Measurements from ENCODE around the gene POU2AF3.
A peak's percentile ranks its signal among the peaks of the same experiment; 100 is the strongest.
"Not testable (repeated sequence)": the region's sequence is repeated elsewhere in the genome, so short reads cannot be mapped to it uniquely, and the experiment has no call there.

POU2AF3 gene

DNA sequence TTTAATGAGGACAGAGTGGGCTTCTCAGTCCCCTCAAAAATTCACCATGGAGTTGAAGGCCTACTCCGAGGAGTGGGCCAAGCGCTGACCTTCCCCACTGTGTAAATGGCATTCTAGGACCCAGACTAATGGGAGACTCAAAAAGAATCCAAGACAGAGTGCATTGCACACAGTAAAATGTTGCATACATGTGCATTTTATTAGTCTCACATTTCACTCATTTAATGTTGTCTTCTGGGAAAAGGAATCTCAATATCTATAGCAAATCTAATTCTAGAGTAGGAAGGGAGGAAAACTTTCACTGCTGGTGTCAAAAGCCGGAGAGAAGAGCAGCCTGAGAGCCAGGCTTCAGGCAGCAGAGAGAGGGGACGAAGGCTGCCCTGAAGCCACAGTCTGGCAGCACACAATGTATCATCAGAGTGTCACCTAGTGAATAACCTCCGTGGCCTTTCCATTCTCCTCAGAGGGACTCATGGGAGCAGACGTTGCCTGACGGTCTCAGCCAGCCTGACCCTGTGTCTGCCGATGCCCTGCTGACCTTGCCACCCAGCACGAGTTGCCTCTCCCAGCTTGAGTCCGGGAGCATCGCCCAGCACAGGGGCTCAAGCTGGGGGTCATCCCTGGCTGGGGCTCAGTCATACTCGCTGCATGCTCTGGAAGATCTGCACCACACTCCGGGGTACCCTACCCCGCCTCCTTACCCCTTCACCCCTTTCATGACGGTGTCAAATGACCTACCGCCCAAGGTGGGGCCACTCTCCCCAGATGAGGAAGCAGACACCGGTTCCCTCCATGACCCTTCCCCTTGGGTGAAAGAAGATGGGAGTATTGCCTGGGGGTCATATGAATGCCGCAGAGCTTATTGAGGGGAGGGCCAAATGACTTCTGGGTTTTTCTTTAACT is 12.9 kb upstream of the POU2AF3 start:
- Mint-ChIP-seq H3K4me1 (ENCODE audit: low read depth) (peaks cover 4% of the 10 kb centered on the region), H3K36me3 (ENCODE audit: low read depth) (no peaks in the 10 kb centered on the region), H3K27me3 (no peaks in the 10 kb centered on the region), H3K9me3 (no peaks in the 10 kb centered on the region), H3K4me3 (no peak overlapping the region), H3K27ac (no peak overlapping the region)

DNA sequence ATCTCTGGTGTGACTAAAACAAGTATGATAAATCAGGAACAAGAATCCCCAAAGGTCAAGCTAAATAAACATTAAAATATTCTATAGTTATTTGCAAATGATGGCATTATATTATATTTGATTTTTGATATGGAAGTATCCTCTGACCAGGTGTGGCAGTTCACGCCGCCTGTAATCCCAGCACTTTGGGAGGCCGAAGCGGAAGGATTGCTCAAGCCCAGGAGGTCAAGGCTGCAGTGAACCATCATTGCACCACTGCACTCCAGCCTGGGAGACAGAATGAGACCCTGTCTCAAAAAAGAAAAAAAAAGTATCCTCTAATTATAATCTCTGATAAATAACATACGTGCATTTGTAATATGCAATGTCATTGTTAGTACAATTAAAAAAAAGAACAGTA is 6.6 kb upstream of the POU2AF3 start:
- peaks cover 5% of the 10 kb centered on the region for H3K27me3 Mint-ChIP-seq
- H3K27ac Mint-ChIP-seq: no peak overlapping the region
- H3K4me3 Mint-ChIP-seq: no peak overlapping the region
- H3K9me3 Mint-ChIP-seq: no peaks in the 10 kb centered on the region
- H3K4me1 Mint-ChIP-seq (ENCODE audit: low read depth): no peaks in the 10 kb centered on the region
- no peaks in the 10 kb centered on the region for H3K36me3 Mint-ChIP-seq (ENCODE audit: low read depth)

DNA sequence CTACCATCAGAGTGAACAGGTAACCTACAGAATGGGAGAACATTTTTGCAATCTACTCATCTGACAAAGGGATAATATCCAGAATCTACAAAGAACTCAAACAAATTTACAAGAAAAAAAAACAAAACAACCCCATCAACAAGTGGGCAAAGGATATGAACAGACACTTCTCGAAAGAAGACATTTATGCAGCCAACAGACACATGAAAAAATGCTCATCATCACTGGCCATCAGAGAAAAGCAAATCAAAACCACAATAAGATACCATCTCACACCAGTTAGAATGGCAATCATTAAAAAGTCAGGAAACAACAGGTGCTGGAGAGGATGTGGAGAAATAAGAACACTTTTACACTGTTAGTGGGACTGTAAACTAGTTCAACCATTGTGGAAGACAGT is 5.9 kb upstream of the POU2AF3 start:
- H3K4me3 Mint-ChIP-seq; H3K9me3 Mint-ChIP-seq; H3K27me3 Mint-ChIP-seq; H3K36me3 Mint-ChIP-seq (ENCODE audit: low read depth); H3K4me1 Mint-ChIP-seq (ENCODE audit: low read depth); H3K27ac Mint-ChIP-seq: not testable (repeated sequence)

DNA sequence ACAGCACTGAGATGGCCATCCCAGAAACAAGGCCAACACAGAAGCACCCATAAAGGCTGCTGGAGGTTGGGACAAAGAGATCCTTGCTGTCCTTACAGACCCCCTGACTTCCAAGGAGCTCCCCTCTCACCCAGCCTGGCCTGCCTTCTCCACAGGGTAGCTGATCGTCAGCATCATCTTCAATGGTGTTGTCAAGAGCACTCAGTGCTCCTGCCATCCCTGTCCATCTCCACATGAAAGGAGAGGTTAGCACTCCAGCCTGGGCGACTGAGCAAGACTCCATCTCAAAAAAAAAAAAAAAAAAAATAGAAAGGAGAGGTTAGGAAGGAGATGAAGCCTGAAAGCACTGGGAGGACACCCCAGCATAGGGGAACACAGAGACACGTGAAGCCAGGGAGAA is 2.1 kb upstream of the POU2AF3 start:
- no peaks in the 10 kb centered on the region for H3K36me3 Mint-ChIP-seq (ENCODE audit: low read depth)
- no peaks in the 10 kb centered on the region for H3K4me1 Mint-ChIP-seq (ENCODE audit: low read depth)
- H3K27ac Mint-ChIP-seq: no peak overlapping the region
- H3K9me3 Mint-ChIP-seq: no peaks in the 10 kb centered on the region
- peaks cover 33% of the 10 kb centered on the region for H3K27me3 Mint-ChIP-seq
- H3K4me3 Mint-ChIP-seq: no peak overlapping the region

DNA sequence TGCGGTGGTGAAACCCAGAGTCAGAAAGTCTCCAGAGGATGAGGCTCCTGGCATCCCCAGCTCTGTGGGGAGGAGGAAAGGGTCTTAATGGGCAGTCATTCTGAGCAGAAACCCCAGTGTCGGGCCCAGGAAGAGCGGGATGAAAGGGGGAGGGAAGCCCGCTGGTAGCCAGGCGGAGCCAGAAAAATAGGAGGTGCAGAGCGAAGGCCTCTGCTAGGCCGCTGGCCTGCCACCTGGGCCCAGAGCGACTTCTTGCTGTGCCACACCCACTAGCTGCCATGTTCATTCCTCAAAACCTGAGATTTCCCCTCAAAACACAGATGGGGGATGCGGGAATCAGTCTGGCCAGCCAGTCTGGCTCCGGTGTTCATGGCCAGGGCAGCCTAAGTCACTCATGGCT is 650 bp upstream of the POU2AF3 start:
- Mint-ChIP-seq H3K4me1 (ENCODE audit: low read depth) (no peaks in the 10 kb centered on the region), H3K4me3 (no peak overlapping the region), H3K36me3 (ENCODE audit: low read depth) (no peaks in the 10 kb centered on the region), H3K9me3 (no peaks in the 10 kb centered on the region), H3K27me3 (peaks cover 41% of the 10 kb centered on the region), H3K27ac (no peak overlapping the region)

DNA sequence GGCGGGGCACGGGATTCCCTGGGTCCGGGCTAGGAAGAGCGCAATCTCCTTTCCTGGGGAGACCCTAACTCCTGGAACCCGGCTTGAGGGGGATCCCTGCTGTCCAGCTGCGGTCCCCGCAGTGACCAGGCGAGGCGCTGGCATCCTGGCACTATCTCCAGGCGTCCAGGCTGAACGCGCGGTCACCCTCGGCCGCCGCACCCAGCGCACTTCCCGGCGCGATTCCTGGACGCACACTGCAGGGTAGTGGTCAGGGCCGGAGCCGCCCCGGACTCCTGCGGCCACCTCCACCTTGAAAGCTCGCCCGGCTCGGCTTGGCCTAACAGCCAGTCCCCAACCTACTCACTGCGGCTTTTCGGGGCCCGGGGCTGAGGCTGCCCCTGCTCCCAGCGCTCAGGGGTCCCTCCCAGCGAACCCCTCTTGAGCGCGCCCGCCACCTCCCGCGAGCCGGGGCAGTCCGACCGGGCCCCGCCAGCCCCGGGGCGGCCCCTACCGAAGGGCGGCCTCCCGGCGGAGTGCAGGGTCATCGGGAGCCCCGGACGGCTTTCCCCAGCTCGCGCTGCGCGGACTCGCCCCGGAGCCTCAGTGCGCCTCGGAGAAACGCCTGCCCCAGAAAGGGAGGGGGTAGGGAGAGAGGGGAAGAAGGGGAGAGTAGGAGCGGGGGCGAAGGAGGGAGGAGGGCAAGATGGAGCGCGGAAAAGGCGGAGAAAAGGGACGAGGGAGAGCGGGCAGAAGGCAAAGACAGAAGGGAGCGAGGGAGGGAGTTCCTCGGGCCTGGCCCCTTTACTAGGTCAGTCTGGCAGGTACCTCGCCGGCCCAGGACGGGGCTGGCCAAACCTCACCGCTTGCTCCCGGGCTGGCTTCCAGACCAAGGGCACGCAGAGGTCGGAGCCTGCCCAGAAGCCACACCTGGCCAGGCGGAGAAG is 1.0 kb downstream of the POU2AF3 start:
- Mint-ChIP-seq H3K4me1 (ENCODE audit: low read depth) (no peaks in the 10 kb centered on the region), H3K27ac (no peak overlapping the region), H3K4me3 (peak overlapping the region; percentile 21), H3K27me3 (peaks cover 41% of the 10 kb centered on the region), H3K9me3 (no peaks in the 10 kb centered on the region), H3K36me3 (ENCODE audit: low read depth) (no peaks in the 10 kb centered on the region)

DNA sequence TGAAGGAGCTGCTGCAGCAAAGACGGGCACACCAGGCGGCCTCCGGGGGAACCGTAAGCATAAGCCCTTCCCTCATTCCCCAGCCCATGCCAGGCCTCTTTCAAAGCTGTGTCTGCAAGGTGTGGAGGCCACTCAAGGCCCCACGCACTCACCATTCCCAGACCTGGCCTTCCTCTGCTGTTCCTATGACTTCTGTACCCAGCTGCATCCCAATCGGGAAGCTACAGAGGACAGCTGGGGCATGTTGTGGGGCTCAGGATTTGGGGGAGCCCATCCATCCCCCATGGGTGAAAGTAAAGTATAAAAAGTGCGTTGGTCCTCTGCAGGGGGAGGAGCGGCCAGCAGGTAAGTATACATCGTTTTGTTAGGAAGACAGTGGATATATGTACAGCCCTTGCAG is 2.2 kb downstream of the POU2AF3 start:
- Mint-ChIP-seq H3K4me3 (no peak overlapping the region), H3K36me3 (ENCODE audit: low read depth) (no peaks in the 10 kb centered on the region), H3K27ac (no peak overlapping the region), H3K9me3 (no peaks in the 10 kb centered on the region), H3K27me3 (peaks cover 50% of the 10 kb centered on the region), H3K4me1 (ENCODE audit: low read depth) (no peaks in the 10 kb centered on the region)

DNA sequence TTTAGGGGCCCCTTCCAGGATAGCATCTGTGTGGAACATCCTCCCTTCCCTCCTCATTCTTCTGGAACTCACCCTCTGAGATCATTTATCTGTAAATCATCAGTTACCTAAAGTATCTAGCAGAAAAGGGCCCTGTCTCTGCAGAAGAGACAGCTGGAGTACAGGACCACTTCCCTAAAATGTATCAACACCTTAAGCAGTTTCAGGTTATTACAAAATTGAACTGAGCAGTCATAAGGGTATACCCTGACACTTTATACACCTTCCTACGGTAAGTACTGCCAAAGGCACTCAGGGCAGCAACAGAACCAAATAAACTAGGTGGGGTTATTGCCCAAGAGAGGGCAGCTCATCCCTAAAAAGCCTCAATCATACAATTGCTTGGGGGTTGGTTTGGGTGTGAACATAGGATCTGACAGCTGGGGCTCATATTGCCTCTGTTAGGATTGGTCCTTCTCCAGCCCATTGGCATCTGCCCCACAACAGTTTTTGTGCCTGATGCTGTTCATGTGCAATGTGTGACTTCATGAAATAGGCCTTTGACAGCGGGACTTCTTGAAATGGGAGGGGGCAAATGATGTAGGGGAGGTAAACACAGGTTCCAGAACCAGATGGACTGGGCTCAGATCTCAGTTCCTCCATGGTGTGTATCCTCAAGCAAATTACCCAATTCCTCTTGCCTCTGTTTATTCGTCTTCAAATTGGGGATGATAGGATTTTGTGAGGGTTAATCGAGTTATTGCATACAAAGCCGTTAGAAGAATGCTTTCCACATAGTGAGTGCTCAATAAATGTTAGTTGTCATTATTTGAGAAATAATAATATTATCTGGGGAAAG is 2.9 kb downstream of the POU2AF3 start:
- Mint-ChIP-seq H3K4me1 (ENCODE audit: low read depth) (no peaks in the 10 kb centered on the region), H3K9me3 (no peaks in the 10 kb centered on the region), H3K27me3 (peaks cover 55% of the 10 kb centered on the region), H3K27ac (no peak overlapping the region), H3K36me3 (ENCODE audit: low read depth) (no peaks in the 10 kb centered on the region), H3K4me3 (no peak overlapping the region)

DNA sequence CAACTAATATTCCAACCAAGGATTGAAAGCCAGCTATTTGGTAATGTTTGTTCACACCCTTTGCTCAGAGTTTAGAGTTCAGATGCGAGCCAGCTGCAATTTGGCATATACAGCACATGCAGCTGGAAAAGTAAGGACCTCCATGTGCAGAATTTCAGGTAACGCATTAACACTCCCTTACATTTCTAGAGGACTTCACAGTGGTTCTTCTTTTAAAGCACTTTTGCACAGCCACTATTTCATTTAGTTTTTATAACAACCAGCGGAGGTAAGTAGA is 3.4 kb downstream of the POU2AF3 start:
- Mint-ChIP-seq H3K27me3 (peaks cover 55% of the 10 kb centered on the region), H3K36me3 (ENCODE audit: low read depth) (no peaks in the 10 kb centered on the region), H3K4me3 (no peak overlapping the region), H3K4me1 (ENCODE audit: low read depth) (no peaks in the 10 kb centered on the region), H3K27ac (no peak overlapping the region), H3K9me3 (no peaks in the 10 kb centered on the region)

DNA sequence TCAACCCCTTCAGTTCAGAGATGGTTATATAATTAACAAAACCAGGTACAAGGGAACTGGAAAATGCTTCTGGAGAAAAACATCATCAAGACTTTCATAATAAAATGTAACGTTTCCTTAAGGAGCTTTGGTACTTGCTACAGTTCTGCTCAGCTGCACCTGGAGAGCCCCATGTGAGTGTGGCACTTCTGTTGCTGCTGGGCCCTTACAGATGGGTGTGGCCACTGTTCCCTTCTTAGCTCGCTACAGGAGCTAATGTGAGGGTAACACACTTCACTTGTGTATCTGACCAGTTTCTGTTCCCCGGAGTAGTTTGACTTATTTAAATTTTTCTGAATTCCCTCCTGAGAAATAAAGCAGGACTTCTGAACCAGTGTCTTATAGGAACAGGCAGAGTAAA is 4.0 kb downstream of the POU2AF3 start:
- Mint-ChIP-seq H3K4me1 (ENCODE audit: low read depth) (no peaks in the 10 kb centered on the region), H3K9me3 (no peaks in the 10 kb centered on the region), H3K27ac (no peak overlapping the region), H3K4me3 (no peak overlapping the region), H3K36me3 (ENCODE audit: low read depth) (no peaks in the 10 kb centered on the region), H3K27me3 (peaks cover 55% of the 10 kb centered on the region)

DNA sequence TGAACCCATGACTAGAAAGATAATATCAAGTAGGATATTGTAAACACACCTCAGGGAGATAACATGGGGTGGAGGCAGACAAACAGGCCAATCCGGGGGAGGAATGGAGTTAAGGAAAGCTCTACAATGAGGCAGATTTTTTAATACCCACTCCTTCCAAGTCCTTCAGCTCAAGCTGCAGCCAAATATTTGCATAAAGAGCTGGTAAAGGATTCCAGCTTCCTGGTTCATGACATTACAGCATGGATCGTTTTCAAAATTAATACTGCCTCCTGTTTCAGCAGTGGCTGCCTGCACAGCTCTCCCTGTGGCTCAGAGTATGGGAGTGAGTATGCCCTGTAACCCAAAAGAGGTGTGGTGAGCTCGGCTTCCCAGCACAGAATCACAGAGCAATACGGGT is 5.1 kb downstream of the POU2AF3 start:
- Mint-ChIP-seq H3K36me3 (ENCODE audit: low read depth) (no peaks in the 10 kb centered on the region), H3K27ac (no peak overlapping the region), H3K4me3 (no peak overlapping the region), H3K4me1 (ENCODE audit: low read depth) (no peaks in the 10 kb centered on the region), H3K9me3 (no peaks in the 10 kb centered on the region), H3K27me3 (peaks cover 44% of the 10 kb centered on the region)

DNA sequence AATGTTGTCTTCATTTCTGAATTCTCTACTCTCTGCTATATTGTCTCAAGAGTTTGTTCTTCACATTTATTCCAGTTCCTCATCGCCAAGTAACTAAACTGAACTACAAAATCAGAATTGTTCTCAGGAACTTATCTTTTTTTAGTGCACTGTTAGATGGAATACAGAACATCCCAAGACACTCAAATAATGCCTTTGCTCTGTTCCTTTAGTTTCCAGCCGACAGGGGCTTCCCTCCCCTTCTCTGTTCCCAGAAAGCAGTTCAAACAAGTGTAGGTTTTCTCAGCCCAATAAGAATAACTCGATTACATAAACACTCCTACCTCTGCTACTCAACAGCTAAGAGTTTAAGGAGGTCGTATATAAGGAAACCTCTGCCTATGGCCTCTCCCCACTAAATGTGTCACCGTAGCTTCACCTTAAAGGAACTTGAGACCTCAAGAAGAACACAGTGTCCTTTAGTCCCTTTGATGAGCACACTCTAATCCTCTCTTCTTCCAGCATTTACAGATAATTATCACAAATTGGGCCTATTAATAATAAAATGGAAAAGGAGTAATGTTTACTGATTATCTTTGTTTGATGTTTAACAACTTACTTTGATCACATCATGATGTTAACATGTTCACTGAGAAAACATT is 6.9 kb downstream of the POU2AF3 start:
- H3K27me3 Mint-ChIP-seq: peaks cover 38% of the 10 kb centered on the region
- no peak overlapping the region for H3K4me3 Mint-ChIP-seq
- no peak overlapping the region for H3K27ac Mint-ChIP-seq
- H3K36me3 Mint-ChIP-seq (ENCODE audit: low read depth): no peaks in the 10 kb centered on the region
- H3K4me1 Mint-ChIP-seq (ENCODE audit: low read depth): no peaks in the 10 kb centered on the region
- H3K9me3 Mint-ChIP-seq: no peaks in the 10 kb centered on the region

DNA sequence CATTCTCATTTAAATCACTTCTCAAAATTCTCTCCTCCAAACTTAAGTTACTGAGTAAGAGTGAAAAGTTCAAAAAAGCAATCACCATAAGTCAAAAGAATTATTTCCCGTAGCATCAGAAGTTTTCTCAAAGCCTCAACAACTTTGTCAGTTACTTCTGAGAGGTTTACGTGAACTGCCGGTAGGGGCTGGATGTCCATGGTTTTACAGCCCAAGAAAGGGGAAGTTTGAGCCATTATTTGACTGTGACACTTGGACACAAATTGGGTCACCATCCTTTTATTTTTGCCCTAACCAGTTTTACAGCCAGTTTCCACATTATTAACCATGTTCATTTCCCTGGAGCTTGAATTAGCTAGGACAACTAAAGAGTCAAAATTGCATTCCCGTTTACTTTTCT is 7.5 kb downstream of the POU2AF3 start:
- Mint-ChIP-seq H3K4me1 (ENCODE audit: low read depth) (no peaks in the 10 kb centered on the region), H3K27ac (no peak overlapping the region), H3K9me3 (no peaks in the 10 kb centered on the region), H3K27me3 (peaks cover 32% of the 10 kb centered on the region), H3K4me3 (no peak overlapping the region), H3K36me3 (ENCODE audit: low read depth) (no peaks in the 10 kb centered on the region)

DNA sequence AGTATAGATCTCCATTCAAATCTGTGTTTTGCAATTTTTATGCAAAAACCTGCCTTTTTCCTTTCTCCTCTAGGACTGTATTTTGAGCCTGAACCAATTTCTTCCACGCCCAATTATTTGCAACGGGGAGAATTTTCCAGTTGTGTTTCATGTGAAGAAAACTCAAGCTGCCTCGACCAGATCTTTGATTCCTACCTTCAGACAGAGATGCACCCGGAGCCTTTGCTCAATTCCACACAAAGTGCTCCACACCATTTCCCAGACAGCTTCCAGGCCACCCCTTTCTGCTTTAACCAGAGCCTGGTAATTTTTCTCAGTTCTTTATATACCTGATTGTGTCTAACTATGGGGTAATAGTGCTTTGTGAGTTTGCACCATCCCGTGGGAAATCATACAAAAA is 8.0 kb downstream of the POU2AF3 start:
- Mint-ChIP-seq H3K27me3 (peaks cover 30% of the 10 kb centered on the region), H3K4me1 (ENCODE audit: low read depth) (no peaks in the 10 kb centered on the region), H3K27ac (no peak overlapping the region)

More for the DNA sequence above, 8.0 kb downstream of the POU2AF3 start:
- Mint-ChIP-seq H3K36me3 (ENCODE audit: low read depth) (no peaks in the 10 kb centered on the region), H3K4me3 (no peak overlapping the region), H3K9me3 (no peaks in the 10 kb centered on the region)

Data from stimulated activated naive CD8-positive, alpha-beta T cell treated with anti-CD3 and anti-CD28 coated beads, Interleukin-15, Interleukin-2, amounts not matched to agents 100 ng/mL and 50 ng/mL, for 24 hours (primary cell).